Measurements from ENCODE around the gene TMBIM1.
A peak's percentile ranks its signal among the peaks of the same experiment; 100 is the strongest.
"Not testable (repeated sequence)": the region's sequence is repeated elsewhere in the genome, so short reads cannot be mapped to it uniquely, and the experiment has no call there.

TMBIM1 gene

GRCh38 chr2:218318241-218318640, 25.9 kb upstream of the TMBIM1 start:
- no peak for DNase-seq (ENCODE audit: low read depth in 2 of 2)

GRCh38 chr2:218317835-218318234, 25.5 kb upstream of the TMBIM1 start:
- DNase-seq (ENCODE audit: low read depth in 2 of 2) = no peak

DNA sequence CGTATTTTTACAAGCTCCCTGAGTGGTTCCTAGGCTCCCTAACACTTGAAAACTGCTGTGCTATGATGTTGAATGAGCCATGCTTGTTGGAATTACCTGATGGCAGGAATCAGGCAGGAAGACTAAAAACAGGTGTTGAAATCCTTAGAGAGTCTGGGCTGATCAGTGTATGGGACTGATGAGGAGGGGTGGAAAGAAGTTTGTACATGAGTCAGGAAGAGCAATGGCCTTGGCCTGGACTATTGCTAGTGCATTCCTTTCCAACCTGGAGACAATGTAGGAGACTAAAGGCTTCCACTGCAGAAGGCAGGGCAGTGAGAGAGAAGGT, 25.0 kb upstream of the TMBIM1 start:
- DNase-seq (ENCODE audit: low read depth in 2 of 2) = no peak

GRCh38 chr2:218315397-218315796, 23.1 kb upstream of the TMBIM1 start:
- DNase-seq (ENCODE audit: low read depth in 2 of 2) = no peak

DNA sequence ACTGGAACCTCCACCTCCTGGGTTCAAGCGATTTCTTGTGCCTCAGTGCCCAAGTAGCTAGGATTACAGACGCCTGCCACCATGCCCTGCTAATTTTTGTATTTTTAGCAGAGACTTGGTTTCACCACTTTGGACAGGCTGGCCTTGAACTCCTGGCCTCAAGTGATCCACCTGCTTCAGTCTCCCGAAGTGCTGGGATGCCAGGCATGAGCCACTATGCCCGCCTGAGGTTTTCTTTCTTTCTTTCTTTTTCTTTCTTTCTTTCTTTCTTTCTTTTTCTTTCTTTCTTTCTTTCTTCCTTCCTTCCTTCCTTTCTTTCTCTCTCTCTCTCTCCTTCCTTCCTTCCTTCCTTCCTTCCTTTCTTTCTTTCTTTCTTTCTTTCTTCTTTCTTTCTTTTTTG, 22.5 kb upstream of the TMBIM1 start:
- DNase-seq (ENCODE audit: low read depth in 2 of 2) = not testable (repeated sequence)

DNA sequence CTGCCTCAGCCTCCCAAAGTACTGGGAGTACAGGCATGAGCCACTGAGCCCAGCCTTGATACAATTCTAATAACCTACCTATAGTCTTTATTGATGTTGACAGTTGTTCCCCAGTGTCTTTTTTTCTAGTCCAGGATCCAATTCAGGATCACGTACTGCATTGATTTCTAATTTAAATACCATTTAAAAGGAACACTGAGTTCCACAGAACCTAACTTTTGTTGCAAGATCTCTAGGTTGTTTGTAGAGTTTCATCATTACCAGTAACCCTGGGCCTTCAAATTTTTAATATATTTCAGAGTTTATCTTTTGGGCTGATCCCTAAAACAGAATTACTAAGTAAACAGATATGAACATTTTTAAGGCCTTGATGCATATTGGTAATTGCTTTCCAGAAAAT, 21.1 kb upstream of the TMBIM1 start:
- no peak for DNase-seq (ENCODE audit: low read depth in 2 of 2)

DNA sequence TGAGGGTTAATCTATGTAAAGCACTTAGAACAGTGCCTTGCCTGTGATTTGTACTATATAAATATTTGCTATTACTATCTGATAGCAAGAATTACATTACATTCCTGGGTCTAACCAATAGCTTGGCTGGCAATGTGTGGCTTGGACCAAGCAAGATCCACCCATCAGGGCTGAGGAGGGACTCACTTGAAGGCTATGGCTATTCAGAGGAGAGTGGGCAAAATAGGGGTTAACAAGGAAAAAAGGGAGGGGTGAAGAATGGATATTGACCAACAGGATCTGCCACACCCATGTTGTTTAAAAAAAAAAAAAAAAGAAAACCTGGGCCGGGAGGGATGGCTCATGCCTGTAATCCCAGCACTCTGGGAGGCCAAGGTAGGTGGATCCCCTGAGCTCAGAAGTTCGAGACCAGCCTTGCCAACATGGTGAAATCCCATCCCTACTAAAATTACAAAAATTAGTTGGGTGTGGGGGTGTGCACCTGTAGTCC, 20.0 kb upstream of the TMBIM1 start:
- no peak for DNase-seq (ENCODE audit: low read depth in 2 of 2)

DNA sequence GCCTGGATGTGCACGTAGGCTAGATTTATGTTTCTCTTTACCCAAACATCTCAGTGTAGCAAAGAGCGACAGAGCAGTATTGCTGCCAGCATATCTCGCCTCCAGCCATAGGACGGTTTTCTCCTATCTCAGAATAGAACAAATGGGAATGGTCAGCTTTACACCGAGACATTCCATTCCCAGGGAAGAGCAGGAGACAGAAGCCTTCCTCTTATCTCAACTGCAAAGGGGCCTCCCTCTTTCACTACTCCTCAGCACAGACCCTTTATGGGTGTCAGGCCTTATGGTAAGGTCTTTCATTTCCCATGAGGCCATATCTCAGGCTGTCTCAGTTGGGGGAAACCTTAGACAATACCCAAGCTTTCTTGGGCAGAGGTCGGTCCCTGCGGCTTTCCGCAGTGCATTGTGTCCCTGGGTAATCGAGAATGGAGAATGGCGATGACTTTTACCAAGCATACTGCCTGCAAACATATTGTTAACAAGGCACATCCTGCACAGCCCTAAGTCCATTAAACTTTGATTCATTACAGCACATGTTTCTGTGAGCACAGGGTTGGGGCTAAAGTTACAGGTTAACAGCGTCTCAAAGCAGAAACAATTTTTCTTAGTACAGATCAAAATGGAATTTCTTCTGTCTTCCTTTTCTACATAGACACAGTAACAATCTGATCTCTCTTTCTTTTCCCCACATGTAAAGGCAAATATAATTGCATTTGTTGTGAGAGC, 19.4 kb upstream of the TMBIM1 start:
- DNase-seq (ENCODE audit: low read depth in 2 of 2) = not testable (repeated sequence)

GRCh38 chr2:218310853-218311540, 18.7 kb upstream of the TMBIM1 start:
- no peak for DNase-seq (ENCODE audit: low read depth in 2 of 2)

GRCh38 chr2:218307415-218308090, 15.2 kb upstream of the TMBIM1 start:
- DNase-seq (ENCODE audit: low read depth in 2 of 2) = no peak

GRCh38 chr2:218306184-218306920, 14.0 kb upstream of the TMBIM1 start:
- no peak for DNase-seq (ENCODE audit: low read depth in 2 of 2)

DNA sequence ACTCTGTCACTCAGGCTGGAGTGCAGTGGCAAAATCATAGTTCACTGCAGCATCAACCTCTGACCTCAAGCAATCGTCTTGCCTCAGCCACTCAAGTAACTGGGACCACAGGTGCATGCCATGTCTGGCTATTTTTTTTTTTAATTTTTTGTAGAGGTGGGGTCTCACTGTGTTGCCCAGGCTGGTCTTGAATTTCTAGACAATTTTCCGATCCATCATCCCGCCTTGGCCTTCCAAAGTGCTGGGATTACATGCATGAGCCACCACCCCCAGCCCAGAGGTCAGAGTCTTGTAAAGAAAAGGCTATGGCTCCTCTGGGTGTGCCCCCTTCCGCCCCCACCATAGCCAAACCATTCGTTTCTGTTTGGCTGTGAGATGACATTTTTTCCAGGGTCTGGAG, 13.1 kb upstream of the TMBIM1 start:
- DNase-seq (ENCODE audit: low read depth in 2 of 2) = no peak

- DNase-seq (ENCODE audit: low read depth in 2 of 2) = peak; percentile 69 to 89
These were observed 9.0 kb upstream of the TMBIM1 start for GRCh38 chr2:218301176-218301819.

GRCh38 chr2:218300141-218300540, 7.8 kb upstream of the TMBIM1 start:
- DNase-seq (ENCODE audit: low read depth in 2 of 2) = no peak

- no peak for DNase-seq (ENCODE audit: low read depth in 2 of 2)
These were observed 6.1 kb upstream of the TMBIM1 start for GRCh38 chr2:218298314-218298875.

DNA sequence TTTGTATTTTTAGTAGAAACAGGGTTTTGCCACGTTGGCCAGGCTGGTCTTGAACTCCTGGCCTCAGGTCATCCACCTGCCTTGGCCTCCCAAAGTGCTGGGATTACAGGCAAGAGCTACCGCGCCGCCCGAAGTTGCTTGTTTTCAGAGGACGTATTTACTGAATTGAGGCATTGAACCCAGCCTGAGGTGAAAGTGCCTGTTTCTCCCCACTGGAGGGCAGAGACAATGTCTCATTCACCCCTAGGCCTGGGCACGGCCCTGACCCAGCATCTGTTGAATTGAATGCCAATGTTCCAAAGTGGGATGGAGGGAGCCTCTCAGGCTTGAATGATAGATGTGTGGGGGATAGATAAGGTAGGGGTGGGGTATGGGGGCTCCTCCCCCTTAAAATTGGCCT, 4.5 kb upstream of the TMBIM1 start:
- DNase-seq (ENCODE audit: low read depth in 2 of 2) = no peak

- no peak for DNase-seq (ENCODE audit: low read depth in 2 of 2)
These were observed 3.9 kb upstream of the TMBIM1 start for GRCh38 chr2:218296200-218296599.

DNA sequence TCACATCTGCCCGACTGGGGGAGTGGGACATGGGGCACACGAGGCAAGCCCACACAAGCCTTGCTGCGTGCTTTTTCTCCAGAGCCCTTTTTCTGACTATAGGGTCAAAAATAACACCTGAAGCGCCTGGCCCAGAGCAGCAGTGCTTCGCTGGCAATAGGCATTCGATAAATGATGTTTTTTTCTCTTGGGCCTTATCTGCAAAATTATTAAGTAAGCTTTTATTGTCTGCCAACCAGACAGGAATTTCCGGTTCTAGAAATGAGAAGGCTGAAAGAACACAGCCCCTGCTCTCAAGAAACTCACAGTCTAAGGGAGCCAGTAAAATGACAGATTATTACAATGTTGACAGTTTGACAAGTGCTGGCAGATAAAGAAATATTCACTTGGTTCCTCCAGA, 2.7 kb upstream of the TMBIM1 start:
- no peak for DNase-seq (ENCODE audit: low read depth in 2 of 2)

GRCh38 chr2:218294430-218295022, 2.2 kb upstream of the TMBIM1 start:
- DNase-seq (ENCODE audit: low read depth in 2 of 2) = no peak

DNA sequence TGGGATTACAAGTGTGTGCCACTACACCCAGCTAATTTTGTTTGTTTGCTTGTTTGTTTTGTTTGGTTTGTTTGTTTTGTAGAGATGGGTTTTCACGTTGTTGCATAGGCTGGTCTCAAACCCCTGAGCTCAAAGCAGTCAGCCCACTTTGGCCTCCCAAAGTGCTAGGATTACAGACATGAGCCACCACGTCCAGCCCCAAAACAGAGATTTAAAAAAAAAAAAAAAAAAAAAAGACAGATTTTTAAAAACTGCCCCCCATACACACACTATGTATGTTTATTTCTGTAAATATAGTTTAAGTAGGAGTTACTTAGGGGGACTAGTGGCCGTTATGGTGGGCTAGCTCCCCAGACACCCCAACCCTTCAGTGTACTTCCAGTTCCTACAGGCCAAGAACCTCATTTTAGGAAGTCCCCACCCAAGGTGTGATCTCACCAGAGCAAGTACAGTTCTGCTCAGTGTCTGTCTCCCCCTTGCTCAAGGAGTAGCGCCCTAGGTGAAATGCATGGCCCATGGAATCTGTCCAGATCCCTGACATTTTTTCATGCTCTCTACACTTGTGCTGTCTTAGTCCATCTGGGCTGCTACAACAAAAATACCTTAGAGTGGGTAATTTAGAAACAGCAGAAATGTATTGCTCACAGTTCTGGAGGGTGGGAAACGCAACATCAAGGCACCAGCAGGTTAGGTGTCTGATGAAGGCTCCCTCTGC, 1.6 kb upstream of the TMBIM1 start:
- no peak for DNase-seq (ENCODE audit: low read depth in 2 of 2)

All from stimulated activated CD4-positive, alpha-beta T cell treated with anti-CD3 and anti-CD28 coated beads, Interleukin-1b, Interleukin-23, amount 100 ng/mL, for 4 hours (primary cell).